DOHH2 (cell line): ENCODE measurements around the gene SLC2A11.

ENCODE experiments used
- H3F3A ChIP-seq: fragments of 200-600 bp; sonication (generic), shearing (Covaris generic); 2 replicates; pipeline ENCODE4 v1.6.0; 2016; ENCODE audit warnings: antibody characterized with exemption, mild to moderate bottlenecking; ENCODE audit not compliant: control insufficient read depth, insufficient read depth
- H3K27ac ChIP-seq: fragments of 200-600 bp; sonication (generic); 2 replicates; pipeline ENCODE4 v1.5.1; 2014; ENCODE audit warnings: low read depth, mild to moderate bottlenecking, low read length, moderate library complexity
- H3K27me3 ChIP-seq: fragments of 200-600 bp; sonication (generic); 2 replicates; pipeline ENCODE4 v1.6.1; 2014; ENCODE audit warnings: mild to moderate bottlenecking, low read length, mixed read lengths; ENCODE audit not compliant: control insufficient read depth
- H3K36me3 ChIP-seq: fragments of 200-600 bp; sonication (generic); 2 replicates; pipeline ENCODE4 v1.6.1; 2014; ENCODE audit warnings: mild to moderate bottlenecking, low read length, moderate library complexity, mixed read lengths; ENCODE audit not compliant: control insufficient read depth
- H3K4me1 ChIP-seq: fragments of 200-600 bp; sonication (generic); 2 replicates; pipeline ENCODE4 v1.6.1; 2014; ENCODE audit warnings: mild to moderate bottlenecking, low read length, mixed read lengths; ENCODE audit not compliant: control insufficient read depth
- H3K4me2 ChIP-seq: fragments of 200-600 bp; sonication (generic); 2 replicates; pipeline ENCODE4 v1.6.0; 2014; ENCODE audit warnings: mild to moderate bottlenecking, low read length, moderate library complexity
- H3K4me3 ChIP-seq: fragments of 200-600 bp; sonication (generic); 2 replicates; pipeline ENCODE4 v1.5.1; 2014; ENCODE audit warnings: mild to moderate bottlenecking, low read length, mixed read lengths
- H3K79me2 ChIP-seq: fragments of 200-600 bp; sonication (generic); 2 replicates; pipeline ENCODE4 v1.6.1; 2014; ENCODE audit warnings: mild to moderate bottlenecking, low read length, mixed read lengths; ENCODE audit not compliant: control insufficient read depth
- H3K9me2 ChIP-seq: fragments of 200-600 bp; sonication (generic); replicated peaks from 2 replicates; pipeline ENCODE4 v1.6.1; 2014; ENCODE audit warnings: mild to moderate bottlenecking, low read length, mixed read lengths; ENCODE audit not compliant: control insufficient read depth
- H3K9me3 ChIP-seq: fragments of 200-600 bp; sonication (generic); 2 replicates; pipeline ENCODE4 v1.6.1; 2014; ENCODE audit warnings: antibody characterized with exemption, low read length, mixed read lengths; ENCODE audit not compliant: control insufficient read depth, insufficient read depth
- H4K20me1 ChIP-seq: fragments of 200-600 bp; sonication (generic); 2 replicates; pipeline ENCODE4 v1.6.0; 2014; ENCODE audit warnings: low read depth, mild to moderate bottlenecking, antibody characterized with exemption, low read length, moderate library complexity; ENCODE audit not compliant: control insufficient read depth, insufficient read depth
- EZH2phosphoT487 ChIP-seq: fragments of 200-600 bp; sonication (generic); IDR thresholded peaks from 2 replicates; pipeline ENCODE4 v1.6.1; 2017; ENCODE audit warnings: borderline replicate concordance, mild to moderate bottlenecking, antibody characterized with exemption, low read length, moderate library complexity, mixed read lengths
- TF ChIP-seq, protein P1 (sequence below): fragments of 200-600 bp; sonication (generic); IDR thresholded peaks from one replicate; pipeline ENCODE4 v1.5.1; 2014; ENCODE audit warnings: antibody characterized with exemption, mild to moderate bottlenecking, low read depth, low read length; ENCODE audit not compliant: poor library complexity, severe bottlenecking

SLC2A11 gene

DNA sequence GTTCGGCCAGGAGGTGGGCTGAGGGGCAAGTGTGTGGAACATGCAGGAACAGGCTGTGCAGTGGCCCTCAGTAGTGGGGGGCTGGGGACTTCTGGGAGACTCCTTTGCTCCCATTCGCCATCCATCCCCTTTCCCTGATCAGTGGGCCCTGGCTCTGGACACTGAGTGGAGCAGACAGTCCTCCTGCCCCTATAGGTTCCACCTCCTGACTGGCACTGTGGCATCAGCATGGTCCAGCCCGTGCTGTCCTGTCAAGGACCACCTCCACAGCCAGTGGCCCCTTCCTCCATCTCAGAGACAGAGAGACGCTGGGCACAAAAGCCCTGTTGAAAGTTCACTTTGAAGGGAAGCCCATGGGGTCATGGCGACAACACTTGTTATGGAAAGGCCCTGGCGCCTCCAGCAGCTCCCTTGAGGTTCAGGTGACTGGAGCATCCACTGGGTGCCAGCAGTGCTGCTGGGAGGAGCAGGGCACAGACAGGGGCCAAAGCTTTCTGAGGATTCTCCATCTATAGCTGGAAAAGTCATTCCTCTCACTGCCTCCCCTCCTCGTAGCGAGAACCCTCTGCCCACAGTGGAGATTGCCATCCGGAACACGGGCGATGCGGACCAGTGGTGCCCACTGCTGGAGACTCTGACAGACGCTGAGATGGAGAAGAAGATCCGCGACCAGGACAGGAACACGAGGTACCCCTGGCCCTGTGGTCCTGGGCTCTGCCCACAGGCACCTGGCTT is 24.5 kb upstream of the SLC2A11 start:
- Histone ChIP-seq H3K4me2 (no peak overlapping the region), H3K27me3 (no peaks in the 10 kb centered on the region), H3K27ac (no peak overlapping the region), H3K4me1 (peaks cover 82% of the 10 kb centered on the region), H3K79me2 (peaks cover 86% of the 10 kb centered on the region), H3K4me3 (no peak overlapping the region), H3K9me3 (no peaks in the 10 kb centered on the region), H3F3A (peaks cover 13% of the 10 kb centered on the region), H3K36me3 (peaks cover 98% of the 10 kb centered on the region), H3K9me2 (no peaks in the 10 kb centered on the region), H4K20me1 (no peaks in the 10 kb centered on the region; the same call in 1 of the 2 replicates)
- no peak for TF ChIP-seq EZH2phosphoT487
- TF ChIP-seq, protein P1, sequence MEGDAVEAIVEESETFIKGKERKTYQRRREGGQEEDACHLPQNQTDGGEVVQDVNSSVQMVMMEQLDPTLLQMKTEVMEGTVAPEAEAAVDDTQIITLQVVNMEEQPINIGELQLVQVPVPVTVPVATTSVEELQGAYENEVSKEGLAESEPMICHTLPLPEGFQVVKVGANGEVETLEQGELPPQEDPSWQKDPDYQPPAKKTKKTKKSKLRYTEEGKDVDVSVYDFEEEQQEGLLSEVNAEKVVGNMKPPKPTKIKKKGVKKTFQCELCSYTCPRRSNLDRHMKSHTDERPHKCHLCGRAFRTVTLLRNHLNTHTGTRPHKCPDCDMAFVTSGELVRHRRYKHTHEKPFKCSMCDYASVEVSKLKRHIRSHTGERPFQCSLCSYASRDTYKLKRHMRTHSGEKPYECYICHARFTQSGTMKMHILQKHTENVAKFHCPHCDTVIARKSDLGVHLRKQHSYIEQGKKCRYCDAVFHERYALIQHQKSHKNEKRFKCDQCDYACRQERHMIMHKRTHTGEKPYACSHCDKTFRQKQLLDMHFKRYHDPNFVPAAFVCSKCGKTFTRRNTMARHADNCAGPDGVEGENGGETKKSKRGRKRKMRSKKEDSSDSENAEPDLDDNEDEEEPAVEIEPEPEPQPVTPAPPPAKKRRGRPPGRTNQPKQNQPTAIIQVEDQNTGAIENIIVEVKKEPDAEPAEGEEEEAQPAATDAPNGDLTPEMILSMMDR, result no peak

GRCh38 chr22:23833911-23834317 is 23.8 kb upstream of the SLC2A11 start:
- TF ChIP-seq, protein P1, result no peak
- no peak for TF ChIP-seq EZH2phosphoT487
- Histone ChIP-seq H4K20me1 (no peaks in the 10 kb centered on the region; the same call in 1 of the 2 replicates), H3K4me3 (no peak overlapping the region), H3K9me3 (no peaks in the 10 kb centered on the region), H3K9me2 (no peaks in the 10 kb centered on the region), H3K27me3 (no peaks in the 10 kb centered on the region), H3K36me3 (peaks cover 91% of the 10 kb centered on the region), H3K79me2 (peaks cover 80% of the 10 kb centered on the region), H3K4me1 (peaks cover 80% of the 10 kb centered on the region), H3F3A (peaks cover 13% of the 10 kb centered on the region), H3K27ac (no peak overlapping the region), H3K4me2 (no peak overlapping the region)

- no peak overlapping the region for H3K4me2 ChIP-seq
- H3K9me3 ChIP-seq, result no peaks in the 10 kb centered on the region
- H3K27me3 ChIP-seq, result no peaks in the 10 kb centered on the region
- no peaks in the 10 kb centered on the region; the same call in 1 of the 2 replicates for H4K20me1 ChIP-seq
- no peak overlapping the region for H3K27ac ChIP-seq
- H3K9me2 ChIP-seq, result no peaks in the 10 kb centered on the region
- H3K4me1 ChIP-seq, result peaks cover 77% of the 10 kb centered on the region
- H3F3A ChIP-seq, result peaks cover 13% of the 10 kb centered on the region
- H3K79me2 ChIP-seq, result peaks cover 75% of the 10 kb centered on the region
- H3K4me3 ChIP-seq, result no peak overlapping the region
- TF ChIP-seq, protein P1, result no peak
- TF ChIP-seq EZH2phosphoT487, result no peak
- peaks cover 86% of the 10 kb centered on the region for H3K36me3 ChIP-seq
These were observed 23.3 kb upstream of the SLC2A11 start for GRCh38 chr22:23834406-23834792.
